Activated CD8-positive, alpha-beta memory T cell treated with anti-CD3 and anti-CD28 coated beads for 1 hour (primary cell): ENCODE results near the gene SLC25A14.
"Not testable (repeated sequence)": the region's sequence is repeated elsewhere in the genome, so short reads cannot be mapped to it uniquely, and the experiment has no call there.

Experiments used
- DNase-seq, 2 donors: peaks; one replicate each; pipeline ENCODE4 v3.0.0-alpha.2; 2020; ENCODE audit warnings: low read depth in 1 of 2; ENCODE audit errors: extremely low read depth in 1 of 2

SLC25A14 gene, protein sequence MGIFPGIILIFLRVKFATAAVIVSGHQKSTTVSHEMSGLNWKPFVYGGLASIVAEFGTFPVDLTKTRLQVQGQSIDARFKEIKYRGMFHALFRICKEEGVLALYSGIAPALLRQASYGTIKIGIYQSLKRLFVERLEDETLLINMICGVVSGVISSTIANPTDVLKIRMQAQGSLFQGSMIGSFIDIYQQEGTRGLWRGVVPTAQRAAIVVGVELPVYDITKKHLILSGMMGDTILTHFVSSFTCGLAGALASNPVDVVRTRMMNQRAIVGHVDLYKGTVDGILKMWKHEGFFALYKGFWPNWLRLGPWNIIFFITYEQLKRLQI

DNA sequence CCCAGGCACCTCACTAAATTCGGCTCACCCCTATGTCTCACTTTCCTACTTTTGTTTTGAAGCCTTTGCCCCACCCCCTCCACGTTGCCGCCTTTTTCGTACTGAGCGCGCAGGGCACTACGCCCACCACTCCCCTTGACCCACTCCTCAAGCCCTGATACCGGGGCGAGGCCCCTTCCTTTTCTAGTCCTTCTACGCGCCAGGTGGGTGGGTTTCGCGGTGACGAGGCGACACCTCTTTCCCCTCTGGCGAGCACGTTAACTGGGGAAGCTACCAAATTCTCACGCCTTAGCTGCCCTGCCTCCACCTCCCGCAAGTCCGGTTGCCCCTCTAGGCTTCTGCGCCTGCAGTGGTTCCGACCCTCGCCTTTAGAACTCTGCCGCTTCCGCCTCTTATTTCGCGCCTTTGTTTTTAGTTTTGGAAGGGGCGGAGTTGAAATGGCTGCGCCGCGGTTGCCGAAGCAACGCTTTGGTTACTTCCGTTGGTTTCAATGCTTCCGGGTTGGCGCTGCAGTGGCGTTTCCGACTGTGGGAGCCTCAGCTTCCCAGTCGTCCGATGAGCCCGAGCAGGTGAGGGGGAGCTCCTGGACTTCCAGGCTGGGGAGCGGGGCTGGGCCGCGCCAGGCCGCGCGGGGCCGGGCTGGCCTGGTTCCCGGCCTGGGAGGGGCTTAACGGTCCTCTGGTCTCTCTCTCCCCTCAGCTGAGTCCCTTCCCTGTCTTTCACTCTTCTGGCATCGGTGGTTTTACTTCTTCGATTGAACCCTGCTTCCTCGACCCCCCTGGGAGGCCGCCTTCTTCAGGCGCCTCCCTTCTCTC lies at the start of gene SLC25A14:
Gene SLC25A14 (plus strand): TSS at position 512 of the 815 bp plus-strand sequence. CDS start 360 bp downstream, outside the sequence.
- peak; percentile 25 to 46 for DNase-seq

DNA sequence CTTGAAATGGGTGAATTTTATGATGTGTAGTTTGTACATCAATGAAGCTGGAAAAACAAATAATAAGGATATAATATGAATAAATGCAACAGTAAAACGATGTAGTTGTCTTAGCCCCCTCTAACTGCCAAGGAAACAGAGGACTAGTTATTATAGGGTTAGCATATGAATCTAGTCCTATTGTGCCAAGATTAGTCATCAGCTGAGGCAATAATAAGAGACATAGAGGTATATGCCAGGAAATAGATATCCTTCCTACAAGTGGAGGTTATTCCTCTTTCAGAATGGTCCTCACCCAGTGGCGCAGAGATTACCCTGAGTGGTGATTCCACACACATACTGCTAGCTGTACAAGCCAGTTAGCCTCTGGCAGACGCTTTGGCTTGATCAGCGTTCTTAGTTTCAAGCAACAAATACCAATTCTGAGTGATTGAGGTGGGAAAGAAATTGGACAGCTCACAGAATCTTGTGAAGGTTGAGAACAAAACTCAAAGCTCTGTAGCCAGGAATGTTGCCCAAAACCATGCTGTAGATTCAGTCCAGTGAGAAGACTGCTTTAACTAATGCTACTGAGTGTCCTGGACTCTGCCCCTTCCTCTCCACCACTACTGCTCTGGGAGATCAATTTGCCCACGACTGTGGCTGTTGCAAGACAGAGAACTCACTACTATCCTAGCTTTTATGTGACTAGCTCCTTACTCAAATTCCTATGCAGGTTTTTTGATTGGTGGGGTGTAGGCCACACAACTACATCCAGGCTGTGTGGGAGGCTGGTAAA lies 44.0 kb upstream of the SLC25A14 start:
- DNase-seq = no peak

DNA sequence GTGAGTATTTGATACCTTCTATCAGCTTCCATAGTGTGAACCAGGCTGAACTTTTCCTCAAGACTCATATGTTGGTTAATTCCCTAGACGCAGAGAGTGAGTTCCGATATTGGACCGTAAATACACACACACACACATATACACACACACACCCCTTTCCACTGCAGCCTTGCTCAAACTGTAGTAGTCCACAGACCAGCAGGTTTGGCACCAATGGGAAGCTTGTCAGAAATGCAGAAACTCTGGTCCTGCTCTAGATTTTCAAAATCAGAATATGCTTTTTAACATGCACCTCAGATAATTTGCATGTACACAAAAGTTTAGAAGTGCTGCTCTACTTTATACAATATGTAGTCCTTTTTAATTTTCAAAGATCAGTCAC lies 43.4 kb upstream of the SLC25A14 start:
- DNase-seq = no peak

DNA sequence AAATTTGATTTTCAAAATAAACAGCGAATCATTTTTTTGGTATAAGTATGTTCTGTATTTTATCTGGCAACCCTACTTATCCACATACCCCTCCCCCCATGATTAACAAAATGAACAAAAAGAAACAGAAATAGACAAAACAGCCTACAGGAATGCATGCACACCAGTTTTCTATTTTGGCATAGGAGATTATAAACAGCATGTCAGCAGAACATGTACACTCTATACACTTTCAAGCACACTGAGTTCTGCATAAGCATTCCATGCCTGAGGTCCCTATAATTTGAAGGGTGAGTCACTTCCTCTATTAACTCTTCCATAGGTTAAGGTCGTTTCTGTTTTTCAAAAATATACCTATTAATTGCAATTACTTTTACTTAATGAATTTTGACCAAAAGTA lies 43.0 kb upstream of the SLC25A14 start:
- DNase-seq = no peak

DNA sequence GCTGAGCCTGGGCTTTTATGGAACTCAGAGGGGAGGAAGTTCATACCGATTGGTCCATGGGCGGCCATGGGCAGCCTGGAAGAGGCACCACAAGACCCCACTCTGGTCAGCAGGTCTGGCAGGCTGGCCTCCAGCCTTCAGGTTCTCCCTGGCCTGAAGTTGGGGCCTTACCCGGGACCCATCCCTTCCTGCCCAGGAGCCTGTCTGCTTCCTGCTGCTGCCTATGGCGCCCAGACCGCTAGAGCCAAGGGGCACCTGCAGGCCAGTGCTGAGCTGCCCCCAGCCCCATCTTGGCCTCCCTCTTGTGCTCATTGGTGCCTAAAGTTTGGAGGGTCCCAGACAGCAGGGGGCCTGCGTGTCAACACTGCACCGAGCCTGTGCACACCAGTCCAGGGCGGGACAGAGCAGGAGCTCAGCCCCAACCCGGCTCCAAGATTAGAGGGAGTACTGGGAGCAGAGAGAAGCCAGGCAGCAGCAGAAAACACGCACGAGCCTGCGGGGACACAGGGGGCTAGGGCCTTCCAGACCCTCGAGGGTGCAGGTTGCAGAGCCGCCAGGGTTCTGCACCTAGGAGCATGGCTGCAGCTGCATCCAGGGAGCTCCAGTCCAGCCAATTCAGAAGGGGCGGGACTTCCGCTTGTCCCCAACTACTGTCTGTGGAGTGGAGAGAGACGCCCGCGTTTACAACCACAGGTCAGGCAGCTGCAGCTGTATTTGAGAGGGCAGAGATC lies 40.3 kb upstream of the SLC25A14 start:
- DNase-seq = no peak

DNA sequence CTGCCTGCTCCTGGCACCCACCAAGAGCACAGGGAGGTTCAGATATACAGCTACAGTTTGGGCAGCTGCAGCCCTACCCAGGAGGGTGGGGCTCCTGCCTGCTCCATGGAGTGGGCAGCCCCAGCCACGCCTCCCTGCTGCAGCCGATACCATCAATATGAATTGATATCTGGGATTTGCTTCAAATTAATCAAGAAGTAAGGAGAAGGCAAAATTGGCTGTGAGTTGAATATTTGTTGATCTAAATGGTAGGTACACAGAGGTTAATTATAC lies 39.8 kb upstream of the SLC25A14 start:
- no peak for DNase-seq

DNA sequence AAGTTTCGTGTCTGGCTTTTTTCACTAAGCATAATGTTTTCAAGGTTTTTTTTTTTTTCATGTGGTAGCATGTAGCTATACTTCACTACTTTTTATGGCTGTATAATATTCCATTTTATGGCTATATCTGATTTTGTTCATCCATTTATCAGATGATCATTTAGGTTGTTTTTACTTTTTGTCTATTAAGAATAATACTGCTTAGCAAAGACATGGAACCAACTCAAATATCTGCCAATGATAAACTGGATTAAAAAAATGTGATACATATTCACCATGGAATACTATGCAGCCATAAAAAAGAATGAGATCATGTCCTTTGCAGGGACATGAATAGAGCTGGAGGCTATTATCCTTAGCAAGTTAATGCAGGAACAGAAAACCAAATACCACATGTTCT lies 38.3 kb upstream of the SLC25A14 start:
- no peak for DNase-seq

DNA sequence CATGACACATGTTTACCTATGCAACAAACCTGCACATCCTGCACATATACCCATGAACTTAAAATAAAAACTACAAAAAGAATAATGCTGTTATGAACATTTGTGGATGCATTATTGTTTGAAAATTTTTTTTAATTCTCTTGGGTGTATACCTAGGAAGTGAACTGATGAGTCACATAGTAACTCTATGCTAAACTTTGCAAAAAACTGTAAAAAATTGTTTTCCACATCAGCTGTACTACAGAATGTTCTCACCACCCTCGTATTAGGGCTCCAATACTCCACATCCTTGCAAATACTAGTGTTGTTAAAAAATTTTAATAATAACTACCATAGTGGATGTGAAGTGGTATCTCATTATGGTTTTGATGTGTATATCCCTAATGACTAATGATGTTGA lies 37.7 kb upstream of the SLC25A14 start:
- no peak for DNase-seq

DNA sequence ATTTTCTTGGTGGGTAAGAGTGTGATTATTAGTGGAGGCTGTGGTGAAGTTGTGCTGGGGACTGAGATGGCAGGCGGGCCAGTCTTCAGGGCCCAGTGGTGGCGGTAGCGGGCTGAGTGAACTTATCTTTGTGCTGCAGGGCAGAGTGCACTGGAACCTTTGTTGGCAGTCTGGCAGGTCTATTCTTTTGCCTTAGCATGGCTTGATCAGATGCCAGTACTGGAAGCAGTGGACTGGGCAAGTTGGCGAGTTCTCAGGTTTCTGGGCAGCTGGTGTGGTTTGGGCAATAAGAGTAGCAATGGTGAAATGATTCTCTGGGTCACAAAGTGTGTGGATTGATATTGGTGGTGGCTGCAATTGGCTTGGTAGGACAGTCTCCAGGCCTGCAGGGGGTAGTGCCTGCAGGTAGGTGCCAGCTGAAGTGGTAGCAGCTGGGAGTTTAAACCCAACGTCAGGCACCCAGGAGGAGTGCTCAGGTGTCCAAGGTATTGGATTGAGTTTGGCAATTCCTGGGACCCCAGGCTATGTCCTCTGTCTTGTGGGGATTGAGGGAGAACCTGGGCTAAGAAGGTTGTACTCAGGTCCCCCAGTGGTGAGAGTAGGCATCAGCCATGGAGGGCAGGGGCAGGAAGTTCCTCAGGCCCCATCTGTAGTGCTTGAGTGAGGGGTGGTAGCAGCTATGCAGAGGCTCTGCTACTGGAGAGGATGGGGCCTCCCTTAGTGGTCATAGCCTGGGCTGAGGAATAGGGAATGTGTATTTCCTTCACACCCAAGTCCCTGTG lies 34.9 kb upstream of the SLC25A14 start:
- no peak for DNase-seq

DNA sequence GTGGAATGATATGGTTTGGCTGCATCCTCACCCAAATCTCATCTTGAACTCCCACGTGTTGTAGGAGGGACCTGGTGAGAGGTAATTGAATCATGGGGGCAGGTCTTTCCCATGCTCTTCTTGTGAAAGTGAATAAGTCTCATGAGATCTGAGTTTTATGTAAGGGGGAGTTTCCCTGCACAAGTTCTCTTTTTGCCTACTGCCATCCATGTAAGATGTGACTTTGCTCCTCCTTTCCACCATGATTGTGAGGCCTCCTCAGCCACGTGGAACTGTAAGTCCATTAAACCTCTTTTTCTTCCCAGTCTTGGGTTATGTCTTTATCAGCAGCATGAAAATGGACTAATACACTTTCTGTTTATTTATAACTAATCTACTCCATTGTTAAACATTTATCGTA lies 19.8 kb upstream of the SLC25A14 start:
- DNase-seq = not testable (repeated sequence)

DNA sequence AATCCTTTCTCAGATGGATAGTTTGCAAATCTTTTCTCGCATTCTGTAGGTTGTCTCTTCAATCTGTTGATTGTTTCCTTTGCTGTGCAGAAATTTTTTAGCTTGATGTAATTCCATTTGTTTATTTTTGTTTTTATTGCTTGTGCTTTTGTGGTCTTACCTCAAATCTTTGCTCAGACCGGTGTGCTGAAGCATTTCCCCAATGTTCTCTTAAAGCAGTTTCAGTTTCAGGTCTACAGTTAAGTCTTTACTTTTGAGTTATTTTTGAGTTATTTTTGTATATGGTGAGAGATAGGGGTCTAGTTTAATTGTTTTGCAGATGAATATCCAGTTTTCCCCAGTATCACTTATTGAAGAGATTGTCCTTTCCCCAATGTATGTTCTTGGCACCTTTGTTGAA lies 18.2 kb upstream of the SLC25A14 start:
- DNase-seq = no peak

DNA sequence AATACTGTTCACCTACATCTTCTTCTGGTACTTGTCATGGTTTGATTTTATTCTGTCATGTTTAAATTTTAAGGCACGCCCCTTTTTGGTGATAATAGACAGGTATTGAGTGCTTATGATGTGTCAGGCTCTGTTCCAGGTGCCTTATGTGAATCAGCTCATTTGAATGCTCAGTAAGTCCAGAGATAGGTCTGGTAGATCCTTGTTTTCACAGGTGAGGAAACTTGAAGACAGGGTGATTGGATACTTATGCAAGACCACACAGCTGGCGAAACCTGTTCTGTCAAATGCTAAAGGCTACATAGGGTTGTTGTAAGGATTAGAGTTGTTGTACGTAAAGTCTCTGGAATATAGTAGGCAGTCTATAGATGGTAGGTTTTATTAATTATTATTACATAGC lies 9.6 kb upstream of the SLC25A14 start:
- DNase-seq = no peak

DNA sequence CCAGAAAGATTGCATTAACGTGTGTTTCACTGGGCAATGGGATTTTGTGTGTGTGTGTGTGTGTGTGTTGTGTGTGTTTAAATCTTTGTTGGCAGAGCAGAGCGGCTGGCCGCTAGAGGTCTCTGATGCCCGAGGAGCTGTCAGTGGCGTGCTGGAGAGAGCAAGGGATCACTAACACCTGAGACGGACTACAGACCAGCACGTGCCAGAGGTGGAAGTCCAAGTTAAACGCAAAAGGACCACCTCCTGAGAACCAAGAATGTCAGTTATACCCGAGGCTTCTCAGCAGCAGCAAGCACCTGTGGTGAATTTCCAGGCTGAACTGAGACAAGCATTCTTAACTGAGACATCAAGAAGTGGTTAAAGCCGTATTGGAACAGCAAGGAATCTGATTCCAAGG lies 9.0 kb upstream of the SLC25A14 start:
- no peak for DNase-seq

DNA sequence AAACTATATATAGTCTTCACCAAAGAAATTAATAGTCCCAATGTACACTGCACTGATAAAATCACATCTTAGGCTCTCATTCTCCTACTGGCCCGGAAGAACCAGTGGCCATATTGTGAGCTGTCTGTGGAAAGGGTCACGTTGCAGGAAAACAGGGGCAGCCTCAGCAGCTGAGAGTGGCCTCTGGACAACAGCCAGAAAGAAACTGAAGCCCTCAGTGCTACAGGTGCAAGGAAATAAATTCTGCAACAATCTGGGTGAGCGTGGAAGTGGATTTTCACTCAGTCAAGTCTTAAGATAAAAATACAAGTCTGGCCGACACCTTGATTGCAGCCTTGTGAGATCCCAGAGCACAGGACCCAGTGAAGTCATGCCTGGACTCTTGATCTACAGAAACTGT lies 3.2 kb upstream of the SLC25A14 start:
- no peak for DNase-seq

DNA sequence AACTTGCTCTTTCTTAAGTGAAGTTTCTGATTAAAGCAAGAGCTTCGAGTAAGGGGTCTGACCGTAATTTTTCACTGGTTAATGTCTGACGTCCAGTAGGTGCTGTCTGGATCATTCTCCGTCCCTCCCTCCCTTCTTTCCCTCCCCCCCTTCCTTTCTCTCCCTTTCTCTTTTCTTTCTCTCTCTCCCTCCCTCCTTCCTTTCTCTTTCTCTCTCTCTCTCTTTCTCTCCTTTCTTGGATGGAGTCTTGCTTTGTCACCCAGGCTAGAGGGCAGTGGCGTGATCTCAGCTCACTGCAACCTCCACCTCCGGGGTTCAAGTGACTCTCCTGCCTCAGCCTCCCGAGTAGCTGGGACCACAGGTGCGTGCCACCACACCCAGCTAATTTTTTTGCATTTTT lies 850 bp upstream of the SLC25A14 start:
- DNase-seq = not testable (repeated sequence)

DNA sequence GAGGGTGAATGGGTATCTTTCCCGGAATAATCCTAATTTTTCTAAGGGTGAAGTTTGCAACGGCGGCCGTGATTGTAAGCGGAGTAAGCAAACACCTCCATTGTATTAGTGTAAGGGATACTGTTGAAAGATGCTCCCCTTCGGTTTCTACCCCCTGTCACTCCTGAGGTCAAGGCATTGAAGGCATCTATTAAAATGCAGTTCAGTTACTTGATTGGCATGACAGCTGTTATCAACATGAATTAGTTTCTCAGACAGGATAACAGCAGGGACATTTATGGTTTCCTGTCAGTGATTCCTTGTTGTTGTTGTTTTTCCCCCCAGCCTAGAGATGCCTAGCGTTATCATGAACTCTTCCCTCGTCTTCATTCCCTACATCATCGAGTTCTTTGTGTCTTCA lies 552 bp downstream of the SLC25A14 start:
- DNase-seq = no peak

DNA sequence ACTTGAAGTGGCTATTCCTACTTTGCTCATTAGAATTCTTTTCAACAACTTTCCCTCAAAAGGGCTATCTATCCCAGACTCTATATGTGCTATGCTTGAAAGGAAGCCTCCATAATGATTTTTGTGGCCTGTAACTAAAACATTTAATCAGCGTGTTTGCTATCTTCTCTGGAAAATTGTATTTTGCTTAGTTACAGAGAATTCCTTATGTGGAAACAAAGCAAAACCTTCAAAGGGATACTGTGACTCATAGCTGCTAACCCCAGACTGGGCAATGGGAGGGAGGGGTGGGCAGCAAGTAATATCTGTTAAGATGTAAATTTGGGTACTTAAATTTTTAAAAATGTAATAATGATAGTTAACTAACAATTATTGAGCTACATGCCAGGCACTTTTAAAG lies 3.7 kb downstream of the SLC25A14 start:
- DNase-seq = no peak

DNA sequence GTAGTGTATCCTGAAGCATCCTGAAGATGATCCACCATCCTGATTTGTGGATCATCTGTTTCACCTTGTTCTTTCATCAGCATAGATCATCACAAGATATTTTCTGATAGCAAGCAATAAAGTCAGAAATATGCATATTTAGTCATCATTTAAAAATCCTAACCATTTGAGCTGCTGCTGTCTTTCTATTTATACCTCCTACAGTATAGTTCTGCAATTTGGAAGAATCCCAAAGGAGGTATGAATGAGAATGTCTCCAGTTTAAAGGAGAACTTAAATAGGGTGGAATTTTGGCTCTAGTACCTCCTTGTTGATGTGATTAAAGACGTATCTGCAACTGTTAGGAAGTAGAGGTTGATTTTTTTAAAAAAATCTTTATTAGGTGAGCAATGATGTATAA lies 7.6 kb downstream of the SLC25A14 start:
- DNase-seq = no peak

DNA sequence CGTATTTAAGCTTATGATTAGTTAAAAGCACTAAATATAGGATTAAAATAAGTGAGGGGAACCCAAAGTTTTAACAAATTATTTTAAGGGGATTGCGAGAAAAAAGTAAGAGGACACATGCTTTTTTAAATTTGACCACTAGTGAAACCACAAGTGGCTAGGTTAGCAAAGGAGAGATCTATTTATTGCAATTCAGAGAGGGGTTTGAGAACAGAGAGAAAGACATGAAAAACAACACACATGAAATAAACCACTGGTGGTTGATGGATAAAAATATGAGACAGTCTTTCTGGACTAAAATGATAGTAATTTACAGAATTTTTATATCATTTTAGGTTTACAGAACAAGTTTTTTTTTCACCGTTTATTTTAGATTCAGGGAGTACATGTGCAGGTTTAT lies 11.8 kb downstream of the SLC25A14 start:
- no peak for DNase-seq

DNA sequence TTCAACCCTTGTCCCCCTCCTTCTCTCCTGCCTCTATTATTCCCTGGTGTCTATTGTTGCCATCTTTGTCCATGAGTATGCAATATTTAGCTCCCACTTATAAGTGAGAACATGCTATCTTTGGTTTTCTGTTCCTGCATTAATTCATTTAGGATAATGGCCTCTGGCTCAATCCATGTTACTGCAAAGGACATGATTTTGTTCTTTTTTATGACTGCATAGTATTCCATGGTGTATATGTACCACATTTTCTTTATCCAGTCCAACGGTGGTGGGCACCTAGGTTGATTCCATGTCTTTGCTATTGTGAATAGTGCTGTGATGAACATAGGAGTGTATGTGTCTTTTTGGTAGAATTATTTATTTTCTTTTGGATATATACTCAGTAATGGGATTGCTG lies 12.3 kb downstream of the SLC25A14 start:
- not testable (repeated sequence) for DNase-seq
